A673 (cell line): Measurements from ENCODE around the gene COQ8A. TPM values are rescaled to one million over a fixed set of nuclear protein-coding genes. Genes with fewer than 3 reads are reported as not detected.

ENCODE experiments used
- BruUV-seq: library from RNA; stranded (reverse); fragments of 400-500 nt; replicated peaks from 2 replicates; lab custom pipeline; 2021; lab: Mats Ljungman, UMichigan
- CTCF ChIA-PET: fragments of 300-600 bp; sonication (Branson Sonifier 250); formaldehyde crosslinking; loops from one replicate; lab custom pipeline; 2022; ENCODE audit warnings: antibody characterized with exemption; lab: Charles Lee
- POLR2A ChIA-PET: fragments of 300-600 bp; sonication (Branson Sonifier 250); formaldehyde crosslinking; loops from one replicate; lab custom pipeline; 2022; ENCODE audit warnings: antibody characterized with exemption; ENCODE audit not compliant: low non-redundant PET; lab: Charles Lee
- DNase-seq: peaks from one replicate; pipeline ENCODE4 v3.0.0-alpha.2; 2015; ENCODE audit warnings: low spot score
- H3K27ac ChIP-seq: fragments of 200-600 bp; sonication (generic); 2 replicates; pipeline ENCODE4 v1.5.1; 2016; ENCODE audit warnings: mixed run types, low read depth, mild to moderate bottlenecking, mixed read lengths, antibody characterized with exemption, low read length; ENCODE audit not compliant: poor library complexity, severe bottlenecking
- H3K27me3 ChIP-seq: fragments of 200-600 bp; sonication (generic); replicated peaks from 2 replicates; pipeline ENCODE4 v1.6.1; 2017; ENCODE audit warnings: mixed run types, low read depth, mild to moderate bottlenecking, mixed read lengths, antibody characterized with exemption, low read length; ENCODE audit not compliant: insufficient read depth, poor library complexity
- H3K36me3 ChIP-seq: fragments of 200-600 bp; sonication (generic); 2 replicates; pipeline ENCODE4 v1.6.1; 2016; ENCODE audit warnings: mixed run types, mild to moderate bottlenecking, mixed read lengths, antibody characterized with exemption, low read length; ENCODE audit not compliant: insufficient read depth, poor library complexity, severe bottlenecking
- H3K4me1 ChIP-seq: fragments of 200-600 bp; sonication (generic); 2 replicates; pipeline ENCODE4 v1.6.1; 2017; ENCODE audit warnings: mixed run types, mild to moderate bottlenecking, mixed read lengths, antibody characterized with exemption, low read length; ENCODE audit not compliant: insufficient read depth, poor library complexity, severe bottlenecking
- H3K4me3 ChIP-seq: fragments of 200-600 bp; sonication (generic); 2 replicates; pipeline ENCODE4 v1.5.1; 2016; ENCODE audit warnings: low read depth, mixed run types, mild to moderate bottlenecking, mixed read lengths, low read length; ENCODE audit not compliant: poor library complexity, severe bottlenecking
- H3K9me3 ChIP-seq: fragments of 200-600 bp; sonication (generic); 2 replicates; pipeline ENCODE4 v1.6.1; 2016; ENCODE audit warnings: mixed run types, low read depth, mild to moderate bottlenecking, mixed read lengths, antibody characterized with exemption, low read length; ENCODE audit not compliant: poor library complexity, severe bottlenecking
- CTCF ChIP-seq: fragments of 300-800, 200-600 bp; sonication (generic); conservative IDR thresholded peaks from 2 replicates; pipeline ENCODE4 v1.5.1; 2017; ENCODE audit warnings: low read depth, mild to moderate bottlenecking, antibody characterized with exemption, low read length, moderate library complexity, mixed read lengths
- EZH2 ChIP-seq: fragments of 200-600 bp; sonication (generic); IDR thresholded peaks from 2 replicates; pipeline ENCODE4 v1.6.1; 2017; ENCODE audit warnings: borderline replicate concordance, low read depth, mild to moderate bottlenecking, mixed read lengths, antibody characterized with exemption, low read length; ENCODE audit not compliant: poor library complexity, severe bottlenecking
- intact Hi-C: fragments of 100-400 bp; cut with micrococcal nuclease; formaldehyde crosslinking; loops from one replicate; pipeline ENCODE4 v1.10.0; 2022; ENCODE audit not compliant: unreplicated experiment
- total RNA-seq: library from RNA; stranded (reverse); gene quantifications from 2 replicates; pipeline ENCODE4 v1.2.3, GENCODE V29; 2021

COQ8A gene
- total RNA-seq, 1 experiment from 2014 or later, result 7.7 TPM

DNA sequence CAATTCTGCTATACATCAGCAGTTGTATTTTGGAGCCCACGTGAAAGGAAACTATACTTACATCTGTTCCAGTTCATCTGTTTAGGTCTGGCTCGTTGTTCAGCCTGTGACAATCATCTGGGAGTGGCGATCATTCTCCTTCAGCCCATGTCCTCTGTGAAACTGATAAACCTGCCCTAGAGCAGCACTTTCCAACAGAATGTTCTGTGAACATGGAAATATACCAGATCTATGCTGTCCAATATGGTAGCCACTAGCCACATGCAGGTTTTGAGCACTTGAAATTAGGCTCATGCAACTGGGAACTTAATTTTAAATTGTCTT is 24.5 kb upstream of the COQ8A start:
- CTCF ChIA-PET, result no interaction called here

GRCh38 chr1:226916497-226916896 is 23.6 kb upstream of the COQ8A start:
- Histone ChIP-seq H3K27ac (no peak overlapping the region), H3K4me3 (no peak overlapping the region), H3K27me3 (no peaks in the 10 kb centered on the region), H3K4me1 (no peaks in the 10 kb centered on the region), H3K36me3 (no peaks in the 10 kb centered on the region), H3K9me3 (no peaks in the 10 kb centered on the region)
- TF ChIP-seq CTCF (no peak), EZH2 (no peak)
- intact Hi-C loops, result no loop called here
- BruUV-seq, result no TSS peak
- CTCF ChIA-PET, result no interaction called here
- POLR2A ChIA-PET, result no interaction called here
- DNase-seq, result no peak

More for the DNA sequence above, 24.5 kb upstream of the COQ8A start:
- Histone ChIP-seq H3K27ac (no peak overlapping the region), H3K27me3 (no peaks in the 10 kb centered on the region), H3K36me3 (no peaks in the 10 kb centered on the region), H3K4me3 (no peak overlapping the region), H3K9me3 (no peaks in the 10 kb centered on the region), H3K4me1 (no peaks in the 10 kb centered on the region)
- POLR2A ChIA-PET, result no interaction called here
- BruUV-seq, result no TSS peak
- intact Hi-C loops, result no loop called here
- TF ChIP-seq CTCF (no peak), EZH2 (no peak)
- DNase-seq, result no peak

DNA sequence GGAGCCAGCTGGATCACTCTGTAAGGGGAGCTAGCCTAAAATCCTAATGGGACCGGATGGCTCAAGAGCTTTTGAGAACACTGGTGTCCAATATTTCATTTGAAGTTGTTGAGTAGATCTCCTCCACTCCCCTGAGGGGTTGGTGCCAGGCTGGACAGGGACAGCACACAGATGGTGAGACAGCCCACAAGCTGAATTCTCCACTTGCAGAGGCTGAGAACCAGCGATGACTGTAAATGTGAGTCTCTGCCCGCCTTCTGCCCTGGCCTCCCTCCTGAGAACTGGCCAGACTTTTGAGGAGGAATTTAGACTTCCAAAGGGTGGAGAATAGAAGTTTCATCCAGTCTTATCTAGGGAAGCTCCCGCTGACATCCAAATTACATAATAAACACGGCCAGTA is 20.5 kb upstream of the COQ8A start:
- Histone ChIP-seq H3K36me3 (no peaks in the 10 kb centered on the region), H3K27me3 (no peaks in the 10 kb centered on the region), H3K9me3 (no peaks in the 10 kb centered on the region), H3K4me3 (no peak overlapping the region), H3K27ac (no peak overlapping the region), H3K4me1 (no peaks in the 10 kb centered on the region)
- POLR2A ChIA-PET, result no interaction called here
- BruUV-seq, result no TSS peak
- intact Hi-C loops, result no loop called here
- TF ChIP-seq EZH2, result no peak
- TF ChIP-seq CTCF, result no peak
- CTCF ChIA-PET, result no interaction called here
- no peak for DNase-seq
